ENCODE results near the gene CUEDC2. TPM values are rescaled to one million over a fixed set of nuclear protein-coding genes. Genes with fewer than 3 reads are reported as not detected.

CUEDC2 gene
- total and polyA plus RNA-seq, 10 of the 15 experiments (the other 5 are each of a cell fraction or from before 2014, with no cell fraction given): 20.4 to 121 (median 75.0) TPM

DNA sequence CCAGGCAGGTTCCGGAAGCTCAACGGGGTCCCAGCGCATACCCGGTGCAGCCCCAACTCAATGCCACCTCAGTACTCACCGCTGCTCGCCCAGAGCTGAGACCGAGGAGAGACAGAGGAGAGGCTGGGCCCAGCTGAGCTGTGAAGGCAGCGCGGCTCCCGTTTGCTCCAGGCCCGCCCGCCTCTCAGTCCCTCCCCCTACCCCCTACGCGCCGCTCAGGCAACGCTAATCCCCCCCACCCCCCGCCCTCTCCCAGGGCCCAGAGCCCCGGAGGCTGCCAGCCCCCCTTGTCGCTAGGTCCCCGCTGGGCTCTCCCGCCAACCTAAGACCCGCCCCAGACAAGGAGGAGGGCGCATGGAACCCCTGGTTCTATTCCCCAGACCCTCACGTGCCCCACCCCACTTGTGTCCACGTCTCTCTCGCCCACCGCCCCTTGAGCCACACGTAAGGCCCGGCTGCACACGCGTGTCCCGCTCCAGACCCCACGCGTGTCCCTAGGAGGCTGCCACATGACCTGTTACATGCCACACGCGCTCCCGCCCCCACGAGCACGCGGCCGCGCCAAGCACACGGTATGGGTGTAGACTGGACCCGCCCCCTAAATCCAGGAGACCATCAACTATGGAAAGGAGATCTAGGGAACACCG, 13.6 kb downstream of the CUEDC2 start, which contains the start of gene PSD:
Gene PSD, minus strand, starts transcription at position 164 of the 647 bp plus-strand sequence. CDS start 1,747 bp downstream, outside the sequence.
- Histone ChIP-seq H2AFZ (ENCODE audit: control insufficient read depth, low read depth, low read length) (no peak within 1 kb of the TSS), H3K4me1 (ENCODE audit: control insufficient read depth, insufficient read depth, low read length) (peaks cover 18% of the 10 kb centered on the region), H3K79me2 (ENCODE audit: control insufficient read depth, insufficient read depth, low read length) (peaks cover 7% of the 10 kb centered on the region), H4K20me1 (ENCODE audit: control insufficient read depth, insufficient read depth) (peaks cover 2% of the 10 kb centered on the region; the same call in 1 of the 2 replicates), H3K4me2 (ENCODE audit: control insufficient read depth, insufficient read depth) (peak within 1 kb of the TSS; percentile 95), H3K27me3 (replicated peaks in 1 of 2; ENCODE audit: control insufficient read depth in 2 of 2, insufficient read depth in 2 of 2, low read length in 1 of 2) (no peaks in the 10 kb centered on the region; a peak in 1 of 4 replicates), H3K36me3 (ENCODE audit: control insufficient read depth in 2 of 2, insufficient read depth in 2 of 2, low read length in 1 of 2) (no peaks in the 10 kb centered on the region; a peak in 1 of 4 replicates), H3K9me3 (replicated peaks; ENCODE audit: control insufficient read depth, insufficient read depth, low read length) (no peaks in the 10 kb centered on the region), H3K9ac (ENCODE audit: control insufficient read depth, insufficient read depth, low read length) (no peak within 1 kb of the TSS), H3K27ac (ENCODE audit: control insufficient read depth, insufficient read depth) (no peak within 1 kb of the TSS), H3K4me3 (peak within 1 kb of the TSS; percentile 98)
- no TSS peak for BruUV-seq (replicated peaks)
- in situ Hi-C loops (cut with MboI): no loop called here
- intact Hi-C loops (cut with micrococcal nuclease; ENCODE audit: unreplicated experiment): no loop called here
- TF ChIP-seq TCF12 (IDR thresholded peaks at IDR 0.05; ENCODE audit: low read depth, low read length): no peak
- no peak for TF ChIP-seq HDGF (IDR thresholded peaks at IDR 0.05)
- no peak for TF ChIP-seq SMAD5 (IDR thresholded peaks at IDR 0.05; ENCODE audit: low read depth)
- TF ChIP-seq TCF7 (IDR thresholded peaks at IDR 0.05; ENCODE audit: borderline replicate concordance): no peak
- no peak for TF ChIP-seq HDAC6 (IDR thresholded peaks at IDR 0.05; ENCODE audit: unreplicated experiment)
- no peak for TF ChIP-seq NKRF (conservative IDR thresholded peaks at IDR 0.05)
- TF ChIP-seq SP1 (IDR thresholded peaks at IDR 0.05; ENCODE audit: low read depth, low read length): no peak
- TF ChIP-seq NR2F1 (conservative IDR thresholded peaks at IDR 0.05): no peak
- no peak for TF ChIP-seq SPI1 (IDR thresholded peaks at IDR 0.05; ENCODE audit: borderline replicate concordance, insufficient read depth, low read depth, low read length)
- TF ChIP-seq MLLT1 (IDR thresholded peaks at IDR 0.05): no peak
- no peak for TF ChIP-seq MEF2A (IDR thresholded peaks at IDR 0.05; ENCODE audit: insufficient read depth, low read depth, low read length)
- no peak for TF ChIP-seq RELB (IDR thresholded peaks at IDR 0.05; ENCODE audit: low read depth)
- TF ChIP-seq, protein P1, sequence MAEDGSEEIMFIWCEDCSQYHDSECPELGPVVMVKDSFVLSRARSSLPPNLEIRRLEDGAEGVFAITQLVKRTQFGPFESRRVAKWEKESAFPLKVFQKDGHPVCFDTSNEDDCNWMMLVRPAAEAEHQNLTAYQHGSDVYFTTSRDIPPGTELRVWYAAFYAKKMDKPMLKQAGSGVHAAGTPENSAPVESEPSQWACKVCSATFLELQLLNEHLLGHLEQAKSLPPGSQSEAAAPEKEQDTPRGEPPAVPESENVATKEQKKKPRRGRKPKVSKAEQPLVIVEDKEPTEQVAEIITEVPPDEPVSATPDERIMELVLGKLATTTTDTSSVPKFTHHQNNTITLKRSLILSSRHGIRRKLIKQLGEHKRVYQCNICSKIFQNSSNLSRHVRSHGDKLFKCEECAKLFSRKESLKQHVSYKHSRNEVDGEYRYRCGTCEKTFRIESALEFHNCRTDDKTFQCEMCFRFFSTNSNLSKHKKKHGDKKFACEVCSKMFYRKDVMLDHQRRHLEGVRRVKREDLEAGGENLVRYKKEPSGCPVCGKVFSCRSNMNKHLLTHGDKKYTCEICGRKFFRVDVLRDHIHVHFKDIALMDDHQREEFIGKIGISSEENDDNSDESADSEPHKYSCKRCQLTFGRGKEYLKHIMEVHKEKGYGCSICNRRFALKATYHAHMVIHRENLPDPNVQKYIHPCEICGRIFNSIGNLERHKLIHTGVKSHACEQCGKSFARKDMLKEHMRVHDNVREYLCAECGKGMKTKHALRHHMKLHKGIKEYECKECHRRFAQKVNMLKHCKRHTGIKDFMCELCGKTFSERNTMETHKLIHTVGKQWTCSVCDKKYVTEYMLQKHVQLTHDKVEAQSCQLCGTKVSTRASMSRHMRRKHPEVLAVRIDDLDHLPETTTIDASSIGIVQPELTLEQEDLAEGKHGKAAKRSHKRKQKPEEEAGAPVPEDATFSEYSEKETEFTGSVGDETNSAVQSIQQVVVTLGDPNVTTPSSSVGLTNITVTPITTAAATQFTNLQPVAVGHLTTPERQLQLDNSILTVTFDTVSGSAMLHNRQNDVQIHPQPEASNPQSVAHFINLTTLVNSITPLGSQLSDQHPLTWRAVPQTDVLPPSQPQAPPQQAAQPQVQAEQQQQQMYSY (CRISPR knock-in tag; IDR thresholded peaks at IDR 0.05): no peak
- TF ChIP-seq MTA2 (IDR thresholded peaks at IDR 0.05; ENCODE audit: low read depth): no peak
- 24% methylated on average over 34 of the region's 45 CpGs for WGBS (ENCODE audit: insufficient coverage, insufficient replicate concordance, low lambda C conversion rate, missing lambda C conversion rate)
- ATAC-seq: no peak
- DNase-seq (ENCODE audit: low read depth, low spot score): no peak
- no peak for FAIRE-seq
- POLR2A ChIA-PET: no interaction called here
- SMC1A ChIA-PET (ENCODE audit: uncharacterized antibody, unreplicated experiment): no interaction called here
- CTCF ChIA-PET: no interaction called here
- RAD21 ChIA-PET (ENCODE audit: unreplicated experiment): no interaction called here
